Ovary (tissue), 9 donors: ENCODE data around the gene PSMB9. TPM values are rescaled to one million over a fixed set of nuclear protein-coding genes. Genes with fewer than 3 reads are reported as not detected.
A peak's percentile ranks its signal among the peaks of the same experiment; 100 is the strongest.

Source experiments
- DNase-seq, 5 donors: peaks; one replicate each; pipeline ENCODE4 v3.0.0-alpha.2; 2019 to 2020
- H3K27ac ChIP-seq, 2 donors: fragments of 200-600 bp; one replicate each; pipeline versions ENCODE4 v1.5.1 to v1.8.0; 2019 to 2022
- H3K27me3 ChIP-seq: fragments of 200-600 bp; one replicate; pipeline ENCODE4 v1.8.0; 2022
- H3K36me3 ChIP-seq: fragments of 200-600 bp; sonication (generic); one replicate; pipeline ENCODE4 v1.5.1; 2019
- H3K4me1 ChIP-seq: one replicate; pipeline ENCODE4 v1.8.1; 2013; ENCODE audit warnings: mild to moderate bottlenecking, moderate library complexity; ENCODE audit not compliant: insufficient read depth
- H3K4me3 ChIP-seq: fragments of 200-600 bp; sonication (generic); one replicate; pipeline ENCODE4 v1.5.1; 2017
- H3K9me3 ChIP-seq, 2 donors: fragments of 200-600 bp in 1 of 2; sonication (generic) in 1 of 2; one replicate each; pipeline versions ENCODE4 v1.5.1 to v1.8.1; 2013 to 2019; ENCODE audit warnings: mild to moderate bottlenecking in 1 of 2, moderate library complexity in 1 of 2
- EP300 ChIP-seq: sonication (generic); formaldehyde crosslinking; IDR thresholded peaks from one replicate; pipeline ENCODE4 v1.6.1; 2017; ENCODE audit warnings: antibody characterized with exemption
- POLR2A ChIP-seq: fragments of 450-650 bp; IDR thresholded peaks from one replicate; pipeline ENCODE4 v1.6.1; 2017; ENCODE audit warnings: antibody characterized with exemption, mild to moderate bottlenecking, moderate library complexity
- WGBS, 3 donors: extraction: QIAGEN DNeasy Blood & Tissue Kit in 1 of 3; methylation state at CpG; one replicate each; pipeline versions ENCODE4 v1.1.5 to v1.1.7; 2013 to 2017; 5-methylcytosine and 5-hydroxymethylcytosine counted together
- intact Hi-C, 4 donors: fragments of 100-400 bp; cut with DNase I; formaldehyde crosslinking; loops; one replicate each; pipeline versions ENCODE4 v1.11.0 to v1.15.1; 2022 to 2023
- polyA plus RNA-seq, 2 donors: library from polyadenylated mRNA; stranded (reverse); fragments of 200-250 nt in 1 of 2; fragments of 350-450 nt in 1 of 2; fragmentation: Illumina TruSeq in 1 of 2; extraction: RNeasy Lipid Tissue Mini Kit (QIAGEN cat#74804) in 1 of 2; gene quantifications; one replicate each; pipeline ENCODE4 v1.2.3, GENCODE V29; 2013 to 2014
- total RNA-seq, 7 donors: library from RNA; depleted of rRNA in 2 of 7; stranded (reverse); fragments of >200 nt in 2 of 7; fragmentation: NEBNext Ultra II Directional in 3 of 7; extraction: Animal tissue kit (Norgen Biotek cat#: 25700) in 3 of 7; gene quantifications; one replicate each; pipeline versions ENCODE4 v1.1.0 to v1.2.4, GENCODE V29; 2016 to 2023
- TF ChIP-seq, protein P1 (sequence below), 3 donors: fragments of 450-650 bp in 2 of 3; fragments of 200-600 bp in 1 of 3; IDR thresholded peaks; one replicate each; pipeline versions ENCODE4 v1.5.1 to v1.8.0; 2016 to 2022; ENCODE audit warnings: antibody characterized with exemption in 3 of 3, mild to moderate bottlenecking in 1 of 3
- donor health status: DM: no; HTN: no; CAD: no; lungs with moderate emphysema.
- donor health status: DM: no; HTN: no; CAD: no.
- donor health status: Bipolar disorder and iron deficiency.
- donor health status: DM: yes; HTN: yes; CAD: no.
- donor health status: DM: no; HTN: no; CAD: no.
- donor health status: DM: yes; HTN: yes; CAD: no.

Gene PSMB9
- total and polyA plus RNA-seq, 9 donors, result 9.5 to 30.7 (median 20.4) TPM

DNA sequence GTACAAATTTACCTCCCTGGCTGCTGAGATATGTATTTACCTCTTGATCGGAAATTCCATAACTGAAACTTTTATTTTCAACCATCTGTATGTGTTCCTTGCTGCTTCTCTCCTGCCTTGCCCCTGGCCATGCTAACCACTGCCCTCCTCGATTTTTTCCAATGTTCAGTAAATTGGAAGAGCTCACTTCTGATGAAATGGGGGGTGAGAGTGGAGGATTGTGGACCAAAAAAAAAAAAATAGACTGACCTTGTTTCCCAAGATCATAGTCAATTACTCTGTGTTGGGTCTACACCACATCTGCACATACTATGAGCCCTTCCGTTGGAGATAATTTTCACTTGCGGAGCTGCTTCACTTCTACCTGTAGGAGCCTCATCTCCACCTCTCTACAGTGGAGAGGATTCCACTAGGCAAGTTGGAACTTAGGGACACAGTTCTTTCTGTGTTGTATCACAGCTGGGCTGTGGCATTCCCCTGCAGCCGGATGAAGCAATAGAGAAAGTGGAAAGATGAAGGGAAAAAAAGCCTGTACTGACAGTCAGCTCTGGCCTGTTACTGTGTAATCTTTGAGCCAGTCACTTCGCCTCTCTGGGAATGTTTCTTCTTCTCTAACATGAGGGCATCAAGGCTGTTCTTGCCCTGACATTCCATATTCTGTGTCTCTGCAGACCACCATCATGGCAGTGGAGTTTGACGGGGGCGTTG, 1.6 kb downstream of the PSMB9 start:
- WGBS, 3 donors, result 82 to 84% (median 83%) methylated on average over 8 of the region's 8 CpGs
- H3K36me3 ChIP-seq, result no peaks in the 10 kb centered on the region
- H3K4me3 ChIP-seq, result no peak overlapping the region
- no peak for DNase-seq
- intact Hi-C loops, result no loop called here
- TF ChIP-seq EP300, result no peak
- TF ChIP-seq, protein P1, sequence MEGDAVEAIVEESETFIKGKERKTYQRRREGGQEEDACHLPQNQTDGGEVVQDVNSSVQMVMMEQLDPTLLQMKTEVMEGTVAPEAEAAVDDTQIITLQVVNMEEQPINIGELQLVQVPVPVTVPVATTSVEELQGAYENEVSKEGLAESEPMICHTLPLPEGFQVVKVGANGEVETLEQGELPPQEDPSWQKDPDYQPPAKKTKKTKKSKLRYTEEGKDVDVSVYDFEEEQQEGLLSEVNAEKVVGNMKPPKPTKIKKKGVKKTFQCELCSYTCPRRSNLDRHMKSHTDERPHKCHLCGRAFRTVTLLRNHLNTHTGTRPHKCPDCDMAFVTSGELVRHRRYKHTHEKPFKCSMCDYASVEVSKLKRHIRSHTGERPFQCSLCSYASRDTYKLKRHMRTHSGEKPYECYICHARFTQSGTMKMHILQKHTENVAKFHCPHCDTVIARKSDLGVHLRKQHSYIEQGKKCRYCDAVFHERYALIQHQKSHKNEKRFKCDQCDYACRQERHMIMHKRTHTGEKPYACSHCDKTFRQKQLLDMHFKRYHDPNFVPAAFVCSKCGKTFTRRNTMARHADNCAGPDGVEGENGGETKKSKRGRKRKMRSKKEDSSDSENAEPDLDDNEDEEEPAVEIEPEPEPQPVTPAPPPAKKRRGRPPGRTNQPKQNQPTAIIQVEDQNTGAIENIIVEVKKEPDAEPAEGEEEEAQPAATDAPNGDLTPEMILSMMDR (IDR thresholded peaks at IDR 0.05), result no peak
- TF ChIP-seq POLR2A, result no peak
- peaks cover 10% of the 10 kb centered on the region for H3K4me1 ChIP-seq
- peak overlapping the region in 1 of 2 donors; percentile 98 for H3K27ac ChIP-seq
- no peaks in the 10 kb centered on the region for H3K9me3 ChIP-seq
- H3K27me3 ChIP-seq, result no peaks in the 10 kb centered on the region

DNA sequence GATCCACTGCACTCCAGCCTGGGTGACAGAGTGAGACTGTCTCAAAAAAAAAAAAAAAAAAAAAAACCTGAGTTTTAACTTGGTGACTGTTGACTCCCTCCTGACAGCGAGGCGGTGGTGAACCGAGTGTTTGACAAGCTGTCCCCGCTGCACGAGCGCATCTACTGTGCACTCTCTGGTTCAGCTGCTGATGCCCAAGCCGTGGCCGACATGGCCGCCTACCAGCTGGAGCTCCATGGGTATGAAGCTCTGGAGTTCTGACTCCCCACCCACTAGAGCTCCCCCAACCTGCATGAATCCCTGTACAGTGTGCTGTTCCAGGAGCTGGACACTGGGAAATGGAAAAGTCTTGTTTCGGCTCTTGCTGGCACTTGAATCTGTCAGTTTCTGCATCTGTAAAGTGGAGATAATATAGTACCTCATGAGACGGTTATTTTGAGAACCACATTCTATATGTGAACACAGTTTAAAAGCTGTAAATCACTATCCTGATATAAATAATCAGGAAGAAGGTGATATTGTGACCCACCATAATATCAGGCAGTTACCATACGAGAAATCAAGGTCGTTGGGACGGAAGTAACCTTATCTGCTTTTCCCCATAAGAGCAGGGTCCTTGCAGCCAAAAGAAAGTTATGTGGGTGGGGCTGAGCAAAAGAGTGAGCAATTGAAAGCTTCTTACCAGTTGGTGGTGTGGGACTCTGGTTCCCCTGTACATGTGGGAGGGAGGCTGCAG, 3.3 kb downstream of the PSMB9 start:
- intact Hi-C loops, result no loop called here
- Histone ChIP-seq H3K27ac (no peak overlapping the region), H3K9me3 (no peaks in the 10 kb centered on the region), H3K27me3 (no peaks in the 10 kb centered on the region), H3K36me3 (no peaks in the 10 kb centered on the region), H3K4me3 (no peak overlapping the region), H3K4me1 (peaks cover 8% of the 10 kb centered on the region)
- TF ChIP-seq, protein P1 (IDR thresholded peaks at IDR 0.05), result no peak
- TF ChIP-seq POLR2A (no peak), EP300 (no peak)
- WGBS, 3 donors, result 78 to 91% (median 86%) methylated on average over 14 of the region's 14 CpGs
- DNase-seq, result no peak

DNA sequence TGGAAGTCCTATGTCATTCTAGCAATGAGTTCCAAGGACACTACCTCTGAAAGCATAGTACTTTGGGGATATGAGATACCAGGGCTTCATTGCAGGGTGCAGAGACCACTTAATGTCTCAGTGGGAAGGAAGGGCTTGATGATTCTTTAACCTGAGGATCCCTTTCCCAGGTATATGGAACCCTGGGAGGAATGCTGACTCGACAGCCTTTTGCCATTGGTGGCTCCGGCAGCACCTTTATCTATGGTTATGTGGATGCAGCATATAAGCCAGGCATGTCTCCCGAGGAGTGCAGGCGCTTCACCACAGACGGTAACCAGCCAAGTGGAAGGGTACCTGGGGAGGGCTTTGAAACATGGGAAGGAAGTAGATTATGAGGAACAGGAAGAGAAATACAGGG, 4.2 kb downstream of the PSMB9 start:
- Histone ChIP-seq H3K4me3 (no peak overlapping the region), H3K9me3 (no peaks in the 10 kb centered on the region), H3K4me1 (peaks cover 7% of the 10 kb centered on the region), H3K36me3 (no peaks in the 10 kb centered on the region), H3K27ac (no peak overlapping the region), H3K27me3 (no peaks in the 10 kb centered on the region)
- 91 to 92% (median 91%) methylated on average over 5 of the region's 5 CpGs for WGBS, 3 donors
- TF ChIP-seq POLR2A (no peak), EP300 (no peak)
- TF ChIP-seq, protein P1 (IDR thresholded peaks at IDR 0.05), result no peak
- intact Hi-C loops, result no loop called here
- no peak for DNase-seq

DNA sequence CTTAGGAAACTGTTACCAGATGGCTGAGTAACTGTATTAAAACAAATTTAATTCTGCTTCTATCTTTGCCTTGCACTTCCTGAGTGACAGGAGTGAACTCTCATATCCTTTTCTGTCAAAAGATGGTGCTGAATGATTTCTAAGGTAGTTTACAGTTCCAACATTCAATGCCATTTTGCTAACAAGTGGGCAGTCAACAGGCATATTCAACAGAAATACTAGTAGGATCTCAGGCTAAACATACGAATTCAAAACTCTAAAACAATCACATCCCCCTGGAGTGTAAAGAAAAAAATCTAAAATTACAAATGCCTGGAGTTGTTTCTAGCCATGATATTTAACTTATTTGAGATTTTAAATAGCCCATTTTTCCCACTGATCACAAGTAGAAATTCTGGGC, 6.7 kb downstream of the PSMB9 start:
- intact Hi-C loops, result no loop called here
- H3K4me3 ChIP-seq, result no peak overlapping the region
- no peaks in the 10 kb centered on the region for H3K36me3 ChIP-seq
- H3K27ac ChIP-seq, result no peak overlapping the region
- peaks cover 3% of the 10 kb centered on the region for H3K4me1 ChIP-seq
- no peaks in the 10 kb centered on the region for H3K9me3 ChIP-seq
- no peak for DNase-seq
- TF ChIP-seq POLR2A (no peak), EP300 (no peak)
- TF ChIP-seq, protein P1 (IDR thresholded peaks at IDR 0.05), result no peak
- 59 to 89% (median 71%) methylated on average over 1 of the region's 1 CpG for WGBS, 3 donors
- H3K27me3 ChIP-seq, result no peaks in the 10 kb centered on the region
